Mammary epithelial cell (primary cell): ENCODE data around the gene ZNRF1.

Experiments used
- EZH2 ChIP-seq: IDR thresholded peaks from 2 replicates; pipeline ENCODE4 v1.6.1; 2012; ENCODE audit warnings: low read length, inconsistent platforms, borderline replicate concordance
- TF ChIP-seq, protein P1 (sequence below), 2 donors: IDR thresholded peaks in 1 of 2; conservative IDR thresholded peaks in 1 of 2; 2 replicates each; pipeline ENCODE4 v1.5.1; 2011 to 2012; ENCODE audit warnings: inconsistent platforms in 2 of 2, low read length in 2 of 2, mild to moderate bottlenecking in 2 of 2, control low read depth in 1 of 2, low read depth in 1 of 2; ENCODE audit not compliant: insufficient read depth in 1 of 2; ENCODE audit errors: extremely low read depth in 1 of 2

DNA sequence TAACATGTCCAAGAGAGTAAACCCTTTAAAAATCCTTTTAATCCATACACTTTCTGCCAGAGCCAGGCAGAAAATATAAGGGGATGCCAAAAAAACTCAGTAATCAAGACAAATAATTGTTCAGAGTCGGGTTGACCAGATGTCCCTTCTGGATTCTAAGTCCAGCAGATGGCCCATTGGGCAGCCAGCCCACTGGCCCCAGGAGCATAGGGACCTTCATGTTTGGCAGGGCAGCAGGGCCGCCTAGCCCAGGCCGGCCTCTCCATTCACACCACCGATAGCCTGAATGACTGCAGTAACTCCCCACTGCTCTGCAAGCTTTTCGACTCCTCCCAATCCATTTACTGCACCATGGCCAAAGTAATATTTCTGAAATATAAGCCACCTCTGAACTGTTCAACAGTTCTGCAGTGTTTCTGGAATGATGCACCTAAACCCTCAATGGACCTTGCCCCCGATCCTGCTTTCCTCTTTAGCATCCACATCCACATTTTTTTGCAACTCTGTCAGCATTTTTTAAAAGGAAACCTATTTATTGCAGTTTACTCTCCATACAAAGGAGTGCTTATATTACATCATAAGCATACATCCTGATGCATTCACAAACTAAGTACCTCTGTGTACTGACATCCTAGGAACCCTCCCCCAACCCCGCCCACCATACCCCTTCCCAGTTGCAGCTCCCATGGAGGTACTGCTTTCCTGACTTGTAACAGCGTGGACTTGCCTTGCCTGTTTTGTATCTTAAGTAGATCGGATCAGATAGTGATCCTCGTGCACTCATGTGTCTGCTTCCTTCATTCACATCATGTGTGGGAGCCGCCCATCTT is 71.4 kb downstream of the ZNRF1 start:
- TF ChIP-seq, protein P1, sequence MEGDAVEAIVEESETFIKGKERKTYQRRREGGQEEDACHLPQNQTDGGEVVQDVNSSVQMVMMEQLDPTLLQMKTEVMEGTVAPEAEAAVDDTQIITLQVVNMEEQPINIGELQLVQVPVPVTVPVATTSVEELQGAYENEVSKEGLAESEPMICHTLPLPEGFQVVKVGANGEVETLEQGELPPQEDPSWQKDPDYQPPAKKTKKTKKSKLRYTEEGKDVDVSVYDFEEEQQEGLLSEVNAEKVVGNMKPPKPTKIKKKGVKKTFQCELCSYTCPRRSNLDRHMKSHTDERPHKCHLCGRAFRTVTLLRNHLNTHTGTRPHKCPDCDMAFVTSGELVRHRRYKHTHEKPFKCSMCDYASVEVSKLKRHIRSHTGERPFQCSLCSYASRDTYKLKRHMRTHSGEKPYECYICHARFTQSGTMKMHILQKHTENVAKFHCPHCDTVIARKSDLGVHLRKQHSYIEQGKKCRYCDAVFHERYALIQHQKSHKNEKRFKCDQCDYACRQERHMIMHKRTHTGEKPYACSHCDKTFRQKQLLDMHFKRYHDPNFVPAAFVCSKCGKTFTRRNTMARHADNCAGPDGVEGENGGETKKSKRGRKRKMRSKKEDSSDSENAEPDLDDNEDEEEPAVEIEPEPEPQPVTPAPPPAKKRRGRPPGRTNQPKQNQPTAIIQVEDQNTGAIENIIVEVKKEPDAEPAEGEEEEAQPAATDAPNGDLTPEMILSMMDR (conservative IDR thresholded peaks at IDR 0.05 in 1 of 2, IDR thresholded peaks at IDR 0.05 in 1 of 2; ENCODE audit: extremely low read depth in 1 of 2, insufficient read depth in 1 of 2, low read depth in 1 of 2, low read length in 2 of 2) = no peak
- no peak for TF ChIP-seq EZH2
